ENCODE measurements around the gene PRKCE. TPM values are rescaled to one million over a fixed set of nuclear protein-coding genes. Genes with fewer than 3 reads are reported as not detected.

The PRKCE gene
- total RNA-seq, 1 donor from 2014 or later, result 23.1 TPM

DNA sequence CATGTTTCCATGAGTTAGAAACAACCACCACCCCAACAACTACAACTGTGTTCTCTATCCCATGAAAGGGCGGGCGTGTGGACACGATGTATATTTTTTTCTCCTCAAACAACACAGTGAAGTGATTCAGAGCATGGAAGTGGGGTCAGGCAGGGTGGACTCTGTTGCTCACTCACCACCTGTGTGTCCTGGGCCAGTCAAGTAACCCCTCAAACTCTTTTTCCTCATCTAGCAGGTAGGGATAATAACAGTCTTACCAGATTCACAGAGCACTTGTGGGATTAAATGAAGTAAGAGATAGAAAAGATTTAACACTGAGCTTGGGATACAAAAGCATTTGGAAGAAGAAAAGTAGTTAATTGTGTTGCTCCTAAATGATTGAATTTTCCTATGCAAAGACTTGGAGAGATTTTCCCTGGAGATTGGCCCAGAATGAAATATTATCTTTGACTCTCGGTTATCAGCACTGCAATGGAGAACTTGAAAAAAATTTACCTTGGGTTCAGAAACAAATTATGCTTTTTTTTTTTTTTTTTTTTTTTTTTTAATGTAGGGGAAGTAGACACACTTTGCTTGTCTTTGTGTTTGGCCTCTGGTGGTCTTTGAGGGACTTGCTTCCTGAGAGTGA lies 483.9 kb downstream of the PRKCE start:
- DNase-seq (ENCODE audit: low read depth, low spot score), result no peak

DNA sequence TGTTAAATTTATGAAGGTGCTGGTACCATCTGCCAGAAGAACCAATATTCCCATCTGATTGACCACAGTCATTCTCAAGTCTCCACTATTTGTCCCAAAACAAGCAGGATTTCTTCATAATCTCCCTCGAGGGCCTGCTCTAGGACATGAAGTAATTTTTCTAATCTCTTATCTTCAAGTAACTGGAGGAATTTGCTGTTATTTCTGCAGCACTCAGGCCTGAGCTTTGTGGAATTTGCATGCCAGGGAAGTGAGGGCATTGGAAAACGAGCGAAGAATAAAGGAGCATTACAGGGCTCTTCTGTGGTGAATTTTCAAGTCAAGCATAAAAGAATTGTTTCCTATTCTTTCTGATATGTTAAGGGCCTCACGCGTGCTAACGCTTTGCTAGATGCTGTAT lies 484.5 kb downstream of the PRKCE start:
- DNase-seq (ENCODE audit: low read depth, low spot score), result no peak

DNA sequence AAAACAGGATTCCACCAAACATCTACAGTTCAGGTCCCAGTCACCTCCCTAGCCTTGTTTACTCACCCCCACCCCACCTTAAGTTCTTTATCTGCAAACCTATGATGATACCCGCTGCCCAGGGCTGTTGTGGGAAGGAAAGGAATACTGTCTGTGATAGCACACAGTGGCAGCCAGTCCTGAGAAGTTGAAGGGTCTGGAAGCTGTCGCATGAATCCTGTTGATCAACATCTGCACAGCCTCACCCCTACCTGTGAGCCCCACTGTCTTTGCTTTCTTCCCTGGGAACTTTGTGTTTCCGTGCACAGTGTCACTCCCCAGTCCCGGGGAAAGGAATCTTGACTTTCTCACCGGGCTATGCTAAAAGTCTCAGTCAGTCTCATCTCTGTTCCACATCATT lies 485.0 kb downstream of the PRKCE start:
- no peak for DNase-seq (ENCODE audit: low read depth, low spot score)

DNA sequence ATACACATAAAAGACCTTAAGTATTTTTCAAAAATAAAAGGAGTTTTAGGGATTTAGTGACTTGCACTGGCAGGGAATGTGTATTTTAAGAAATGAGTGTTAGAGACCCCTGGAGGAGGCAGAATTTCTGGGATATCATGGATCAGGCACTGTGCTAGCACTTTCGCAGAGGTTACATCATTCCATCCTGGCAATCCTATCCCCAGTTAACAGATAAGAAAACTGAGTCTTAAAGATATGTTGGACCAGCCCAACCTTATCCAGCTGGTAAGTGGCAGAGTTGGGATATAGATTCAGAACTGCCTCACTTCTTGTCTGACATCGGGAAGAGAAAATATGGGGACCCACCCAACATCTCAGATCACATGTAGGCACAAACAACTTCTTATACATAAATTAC lies 485.5 kb downstream of the PRKCE start:
- DNase-seq (ENCODE audit: low read depth, low spot score), result no peak

DNA sequence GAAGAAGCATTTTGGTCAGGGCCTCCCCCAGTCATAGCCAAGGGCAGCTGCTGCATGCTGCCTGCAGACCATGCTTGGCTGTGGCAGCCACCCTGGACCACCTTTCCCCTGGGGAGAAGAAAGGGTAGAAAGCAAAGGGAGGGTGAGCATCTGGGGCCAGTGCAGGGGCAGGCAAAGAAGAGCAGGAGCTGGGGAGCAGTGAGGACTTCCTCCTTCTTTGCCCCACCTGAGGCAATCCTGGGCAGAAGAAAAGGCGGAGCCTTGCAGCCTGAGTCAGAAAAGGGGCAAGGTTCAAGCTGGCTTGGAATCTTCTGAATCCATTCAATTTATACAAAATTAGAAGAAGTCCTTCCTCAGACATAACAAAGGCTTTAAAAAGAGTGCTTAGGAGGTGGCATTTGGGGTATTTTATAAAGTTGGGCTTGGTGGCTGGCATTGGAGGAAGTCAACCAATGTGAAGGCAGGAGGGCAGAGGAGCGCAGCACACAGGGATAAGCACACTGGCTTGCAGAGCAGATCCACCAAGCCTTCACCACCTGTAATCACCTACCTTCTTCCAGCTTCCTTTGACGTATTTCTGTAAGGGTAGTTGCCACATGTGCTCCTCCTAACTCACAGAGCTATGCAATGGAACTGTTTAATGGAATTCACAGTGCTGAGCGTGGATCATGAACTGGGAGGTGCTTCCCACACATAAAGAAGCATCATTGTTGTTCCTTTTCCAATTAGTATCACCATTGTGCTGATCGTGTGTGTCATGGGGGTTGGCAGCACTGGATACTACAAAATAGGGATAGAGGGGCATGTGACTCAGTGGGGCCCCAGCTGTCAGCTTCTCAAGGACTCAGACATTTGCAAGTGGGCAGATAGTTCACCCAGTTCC lies 491.3 kb downstream of the PRKCE start:
- no peak for DNase-seq (ENCODE audit: low read depth, low spot score)

DNA sequence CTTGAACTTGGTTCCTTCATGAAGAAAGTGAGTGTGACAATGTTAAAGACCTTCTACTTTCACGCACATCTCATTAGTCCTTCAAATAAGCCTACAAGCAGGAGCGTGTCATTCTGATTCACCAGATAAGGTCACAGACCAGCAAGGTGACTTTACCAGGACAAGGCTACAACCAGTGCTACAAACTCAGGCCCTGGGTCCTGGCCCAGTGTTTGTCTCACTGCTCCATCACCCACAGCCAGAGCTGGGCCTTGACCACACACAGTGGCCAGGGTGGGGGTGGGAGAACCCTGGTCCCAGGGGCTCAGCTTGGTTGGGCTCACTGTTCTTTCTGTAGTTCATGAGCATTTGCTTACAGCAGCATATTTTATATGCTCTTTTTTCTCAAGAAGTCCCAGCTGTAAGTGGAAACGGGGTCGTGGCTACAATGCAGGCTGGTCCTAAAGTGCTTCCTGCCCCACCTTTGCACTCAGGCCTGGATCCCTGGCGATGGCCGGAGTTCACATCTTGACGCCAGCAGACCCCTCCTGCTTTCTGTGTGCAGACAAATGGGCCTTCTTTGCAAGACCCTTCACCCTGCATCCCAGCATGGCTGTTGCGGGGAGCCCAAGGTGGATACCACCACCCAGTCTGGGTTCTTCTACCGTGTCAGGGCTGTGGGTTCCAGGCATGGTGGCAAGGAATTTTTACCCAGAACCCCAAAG lies 492.1 kb downstream of the PRKCE start:
- no peak for DNase-seq (ENCODE audit: low read depth, low spot score)

DNA sequence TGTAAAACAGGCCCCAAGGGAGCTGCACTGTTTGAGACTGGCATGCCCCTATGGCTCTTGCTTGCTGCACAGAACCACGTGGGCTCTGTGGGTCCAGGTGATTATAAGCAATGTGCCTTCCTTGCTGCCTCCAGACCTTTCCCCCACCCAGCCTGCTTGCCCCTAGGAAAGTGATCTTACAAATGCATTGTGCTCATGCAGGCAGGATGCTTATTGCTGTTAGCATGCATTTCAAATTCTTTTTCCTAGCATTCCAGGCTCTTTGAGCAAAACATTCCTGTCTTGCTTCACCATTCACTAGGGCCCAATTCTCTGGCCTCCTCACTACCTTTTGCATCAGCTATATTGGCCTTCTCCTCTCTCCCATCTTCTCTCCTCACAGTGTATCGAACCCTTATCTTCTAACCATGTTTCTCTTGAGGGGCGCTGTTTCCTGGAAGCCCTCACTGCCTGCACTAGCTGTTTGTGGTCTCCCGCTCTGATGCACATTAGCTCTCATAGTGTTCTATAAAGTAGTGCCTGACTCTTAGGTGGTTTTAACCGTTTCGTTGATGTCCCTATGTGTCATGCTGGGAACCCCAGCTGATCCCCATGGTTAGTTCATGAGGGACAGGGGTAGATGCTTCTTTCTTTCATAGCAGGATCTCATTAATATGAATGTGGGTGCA lies 492.8 kb downstream of the PRKCE start:
- no peak for DNase-seq (ENCODE audit: low read depth, low spot score)

DNA sequence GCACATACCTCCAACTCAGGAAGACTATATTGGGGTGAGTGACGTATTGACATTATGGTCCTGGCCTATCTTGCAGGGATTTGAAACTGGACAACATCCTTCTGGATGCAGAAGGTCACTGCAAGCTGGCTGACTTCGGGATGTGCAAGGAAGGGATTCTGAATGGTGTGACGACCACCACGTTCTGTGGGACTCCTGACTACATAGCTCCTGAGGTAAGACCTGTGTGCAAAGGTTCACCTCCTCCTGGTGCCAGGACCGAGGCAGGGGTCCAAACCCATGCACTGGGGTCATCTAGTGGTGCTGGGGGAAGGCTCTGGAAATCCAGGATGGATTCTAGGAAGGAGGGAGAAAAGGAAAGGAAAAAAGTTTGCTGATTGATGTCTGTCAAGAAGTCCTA lies 493.5 kb downstream of the PRKCE start:
- no peak for DNase-seq (ENCODE audit: low read depth, low spot score)

DNA sequence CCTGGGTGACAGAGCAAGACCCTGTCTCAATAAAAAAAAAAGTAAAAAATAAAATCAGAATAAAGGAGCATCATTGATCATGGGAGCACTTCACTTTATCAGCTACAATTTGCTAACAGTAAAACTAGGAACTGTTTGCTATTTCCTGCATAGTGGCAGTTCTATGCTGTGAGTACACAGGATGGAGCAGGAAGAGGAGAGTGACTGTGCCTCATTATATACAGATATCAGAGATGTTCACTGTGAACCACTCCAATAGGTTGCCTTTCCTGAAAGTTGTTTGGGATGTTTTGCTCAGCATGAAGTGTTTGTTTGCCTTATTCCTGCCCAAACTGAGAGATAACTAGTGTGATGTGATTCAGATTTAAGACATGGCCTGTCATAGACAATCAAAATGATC lies 494.4 kb downstream of the PRKCE start:
- no peak for DNase-seq (ENCODE audit: low read depth, low spot score)

DNA sequence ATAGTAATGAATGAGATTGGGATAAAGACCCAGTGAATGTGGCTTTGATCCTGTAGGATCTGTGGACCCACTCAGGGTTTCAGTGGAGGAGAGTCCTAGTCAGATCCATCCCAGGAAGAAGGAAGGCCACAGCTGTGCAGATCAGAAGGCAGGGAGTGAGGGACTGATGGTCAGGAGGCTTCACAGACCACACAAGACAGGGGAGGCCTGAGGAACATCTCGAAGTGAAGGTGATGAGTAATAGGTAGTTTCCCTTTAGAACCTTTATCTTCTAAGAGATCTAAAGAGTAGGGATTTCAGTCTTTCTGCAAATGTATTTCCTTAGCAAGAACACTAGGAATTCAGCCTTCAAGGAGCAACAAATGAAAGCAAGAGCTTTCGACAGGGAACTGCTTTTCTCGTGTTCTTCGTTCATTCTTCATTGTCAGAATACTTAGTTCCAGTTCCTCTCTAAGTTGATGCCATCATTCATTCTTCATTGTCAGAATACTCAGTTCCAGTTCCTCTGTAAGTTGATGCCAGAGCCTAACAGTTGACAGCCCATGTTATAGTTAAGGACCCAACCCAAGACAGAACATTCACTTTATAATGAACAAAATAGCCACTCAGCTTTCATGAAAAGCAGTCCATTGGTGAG lies 495.5 kb downstream of the PRKCE start:
- no peak for DNase-seq (ENCODE audit: low read depth, low spot score)

DNA sequence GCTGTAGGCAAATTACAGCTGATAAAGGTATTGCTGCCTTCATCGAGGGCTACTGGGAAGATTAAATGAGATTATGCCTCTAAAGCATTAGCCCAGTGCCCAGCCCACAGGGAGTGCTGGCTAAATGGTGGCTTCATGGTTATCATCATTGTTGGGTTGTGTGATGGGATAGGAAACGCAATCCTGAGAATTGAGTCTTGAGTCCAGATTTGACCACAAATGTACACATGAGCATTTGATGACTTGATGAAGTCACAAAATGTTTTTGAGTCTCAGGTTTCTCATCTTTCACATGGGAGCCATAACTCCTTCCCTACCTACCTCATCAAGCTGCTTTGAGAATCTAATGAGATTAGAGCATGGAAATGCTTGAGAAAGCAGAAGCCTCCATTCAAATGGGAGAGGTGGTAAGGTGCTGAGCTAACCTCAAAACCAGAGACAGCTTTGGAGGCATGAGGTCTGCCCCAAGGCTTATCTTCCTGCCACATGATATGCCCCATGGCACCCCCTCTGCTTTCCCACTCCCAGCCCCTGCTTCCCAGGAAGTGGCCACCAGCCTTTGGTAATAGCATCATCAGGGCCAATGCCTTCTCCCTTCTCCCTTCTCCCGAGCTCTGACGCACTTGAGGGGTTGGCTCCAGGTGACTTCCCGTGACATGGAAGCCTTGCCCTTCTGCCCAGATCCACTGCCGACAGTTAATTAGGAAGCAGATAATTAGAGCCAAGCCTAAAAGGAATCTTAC lies 496.3 kb downstream of the PRKCE start:
- no peak for DNase-seq (ENCODE audit: low read depth, low spot score)

DNA sequence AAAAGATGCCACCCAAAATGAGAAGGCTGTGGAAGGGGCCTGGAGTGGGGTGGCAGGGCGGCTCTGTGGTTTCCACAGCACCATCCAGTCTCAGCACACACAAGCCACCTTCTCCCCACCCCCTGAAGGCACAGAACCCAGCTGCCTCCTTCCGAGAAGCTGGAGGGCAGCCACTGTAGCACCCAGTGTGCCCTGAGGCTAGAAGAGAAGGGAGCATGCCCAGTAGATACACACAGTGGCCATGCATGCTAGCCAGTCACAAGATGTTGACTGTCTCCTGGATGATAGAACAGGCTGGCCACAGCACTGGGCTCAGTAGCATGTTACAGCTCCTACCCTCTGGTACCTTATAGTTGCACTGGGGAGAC lies 496.9 kb downstream of the PRKCE start:
- no peak for DNase-seq (ENCODE audit: low read depth, low spot score)

DNA sequence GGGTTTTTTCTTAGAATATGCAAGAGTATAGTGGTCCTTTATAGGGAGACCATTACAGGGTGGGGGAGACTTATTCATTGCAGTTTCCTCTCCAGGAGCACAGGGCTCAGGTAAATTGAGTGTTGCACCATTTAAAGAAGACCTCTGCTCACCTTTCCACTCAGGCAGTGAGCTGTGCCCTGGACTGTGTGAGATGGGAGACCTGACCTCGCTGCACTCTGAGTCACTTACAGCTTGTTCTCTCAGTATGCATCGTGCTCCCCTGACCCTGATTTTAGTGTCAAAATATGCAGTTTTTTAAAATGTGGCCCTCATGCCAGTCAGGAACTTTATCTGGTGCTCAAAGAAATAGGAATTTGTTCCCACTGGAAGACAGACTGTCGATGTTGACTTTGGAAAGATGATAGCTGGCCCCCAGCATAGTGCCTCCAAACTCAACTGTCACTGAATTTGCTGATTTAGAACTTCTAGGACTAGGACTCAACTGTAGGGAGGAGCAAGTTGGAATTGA lies 499.0 kb downstream of the PRKCE start:
- no peak for DNase-seq (ENCODE audit: low read depth, low spot score)

DNA sequence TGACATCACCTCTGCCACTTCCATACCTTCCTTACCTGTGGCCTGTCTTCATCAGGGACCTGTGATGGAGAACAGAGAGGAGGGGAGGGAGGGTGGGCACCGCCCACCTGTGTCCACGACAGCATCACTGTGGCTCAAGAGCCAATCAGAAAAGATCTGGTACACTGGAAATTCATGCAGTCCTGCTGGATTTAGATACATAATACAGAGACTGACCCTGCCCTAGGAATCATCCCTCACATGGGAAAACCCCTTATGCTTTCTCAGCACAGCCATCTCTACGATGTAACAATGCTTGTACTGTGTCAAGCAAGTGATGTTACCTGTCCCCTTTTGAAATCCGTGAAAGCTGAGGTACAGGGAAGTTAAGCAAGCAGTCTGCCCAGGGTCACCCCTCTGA lies 500.1 kb downstream of the PRKCE start:
- no peak for DNase-seq (ENCODE audit: low read depth, low spot score)

DNA sequence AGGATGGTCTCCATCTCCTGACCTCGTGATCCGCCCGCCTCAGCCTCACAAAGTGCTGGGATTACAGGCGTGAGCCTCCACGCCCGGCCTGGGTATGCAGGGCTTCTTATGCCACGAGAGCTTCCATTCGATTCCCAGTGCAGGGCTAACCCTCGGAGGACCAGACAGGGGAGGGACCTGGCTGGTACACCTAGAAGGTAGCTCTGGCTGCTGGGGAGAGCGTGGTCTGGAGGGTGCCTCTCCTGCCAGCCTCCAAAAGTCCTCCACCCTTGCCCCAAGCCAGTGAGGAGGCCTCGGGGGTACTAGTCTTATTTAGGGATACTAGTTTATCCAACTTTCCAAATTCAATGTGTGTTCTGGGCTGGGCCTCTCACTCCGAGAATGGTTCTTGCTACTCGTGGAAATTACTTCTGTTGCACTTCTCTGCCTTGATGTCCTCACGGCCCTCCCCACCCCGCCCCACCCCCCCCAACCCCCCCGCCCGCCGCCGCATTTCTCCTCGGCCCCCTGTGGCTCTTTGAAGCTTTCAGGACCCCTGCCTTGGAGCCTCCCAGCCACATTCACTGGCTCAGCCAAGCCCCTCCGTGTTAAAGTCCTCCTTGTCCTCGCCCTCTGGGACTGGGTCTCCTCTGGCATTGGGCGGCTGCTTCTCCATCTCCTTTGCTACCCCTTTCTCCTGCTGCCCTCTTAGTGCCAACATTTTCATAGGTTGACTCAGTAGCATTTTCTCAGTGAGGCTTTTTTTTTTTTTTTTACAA lies 502.7 kb downstream of the PRKCE start:
- DNase-seq (ENCODE audit: low read depth, low spot score), result no peak

DNA sequence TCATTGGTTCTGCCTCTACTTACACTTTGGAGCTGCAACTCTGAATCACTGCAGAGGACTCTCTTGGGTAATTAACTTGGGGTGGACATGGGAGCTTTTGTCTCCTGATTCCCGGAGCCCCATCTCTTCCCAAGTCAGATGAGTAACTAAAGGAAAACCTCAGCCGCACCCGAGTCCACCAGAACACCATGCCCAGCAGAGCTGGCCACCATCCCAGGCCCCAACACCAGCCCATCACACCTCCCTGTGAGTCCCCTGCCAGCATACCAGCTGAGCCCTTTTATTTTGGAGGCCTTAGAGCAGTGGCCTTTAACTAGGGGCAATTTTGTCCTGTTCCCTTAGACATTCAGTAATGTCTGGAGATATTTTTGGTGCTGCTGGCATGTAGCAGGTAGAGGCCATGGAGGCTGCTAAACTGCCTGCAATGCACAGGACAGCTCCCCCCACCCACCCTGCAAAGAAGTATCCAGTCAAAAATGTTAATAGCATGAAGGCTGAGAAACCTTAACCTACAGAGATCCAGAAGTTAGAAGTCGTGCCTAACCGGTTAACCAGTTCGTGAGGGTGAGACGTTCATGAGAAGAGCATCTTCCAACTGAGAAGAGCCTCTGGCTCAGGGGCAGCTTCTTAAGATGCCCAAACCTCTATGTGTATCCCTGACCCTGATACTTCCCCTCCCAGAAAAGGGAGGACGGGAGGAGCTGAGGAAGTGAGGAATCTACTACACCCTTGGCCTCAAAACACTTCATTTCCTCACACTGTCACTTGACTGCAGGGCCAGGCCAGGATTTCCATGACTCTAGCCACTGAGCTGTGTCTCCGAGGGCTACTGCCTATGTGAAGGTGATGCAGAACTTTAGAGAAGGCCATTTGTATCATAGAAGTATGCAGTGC lies 505.8 kb downstream of the PRKCE start:
- no peak for DNase-seq (ENCODE audit: low read depth, low spot score)

DNA sequence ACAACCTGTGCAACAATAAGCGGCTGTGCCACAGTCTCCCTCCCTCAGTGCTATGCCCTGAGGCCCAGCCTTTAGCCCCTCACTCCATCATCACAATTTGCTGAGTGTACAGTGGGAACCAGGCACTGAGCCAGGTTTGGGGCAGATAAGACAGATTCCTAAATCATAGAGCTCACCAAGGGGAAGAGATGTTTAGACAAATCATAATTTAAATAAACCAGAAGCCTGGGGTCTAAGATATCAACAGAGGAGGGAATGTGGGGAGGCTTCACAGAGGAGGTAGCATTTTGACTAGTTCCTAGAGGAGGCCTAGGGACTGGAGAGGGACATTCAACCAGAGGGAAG lies 506.5 kb downstream of the PRKCE start:
- DNase-seq (ENCODE audit: low read depth, low spot score), result no peak

DNA sequence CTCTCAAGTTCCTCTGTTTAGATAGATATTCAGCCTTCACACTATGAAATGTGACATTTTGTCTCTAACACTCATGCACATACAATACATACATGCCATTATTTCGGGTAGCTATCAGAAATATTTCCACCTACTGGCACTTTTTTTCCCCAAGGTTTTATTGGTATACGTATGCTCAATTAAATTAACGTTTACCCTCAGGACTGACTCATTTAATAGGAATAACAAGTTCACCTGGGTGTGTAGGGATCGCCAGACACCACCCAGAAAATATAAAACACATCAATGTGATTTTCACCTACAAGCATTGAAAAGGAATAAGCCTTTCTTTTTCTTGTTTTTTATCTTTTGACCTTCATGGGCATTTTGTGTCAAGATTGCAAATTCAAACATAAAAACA lies 507.2 kb downstream of the PRKCE start:
- no peak for DNase-seq (ENCODE audit: low read depth, low spot score)

DNA sequence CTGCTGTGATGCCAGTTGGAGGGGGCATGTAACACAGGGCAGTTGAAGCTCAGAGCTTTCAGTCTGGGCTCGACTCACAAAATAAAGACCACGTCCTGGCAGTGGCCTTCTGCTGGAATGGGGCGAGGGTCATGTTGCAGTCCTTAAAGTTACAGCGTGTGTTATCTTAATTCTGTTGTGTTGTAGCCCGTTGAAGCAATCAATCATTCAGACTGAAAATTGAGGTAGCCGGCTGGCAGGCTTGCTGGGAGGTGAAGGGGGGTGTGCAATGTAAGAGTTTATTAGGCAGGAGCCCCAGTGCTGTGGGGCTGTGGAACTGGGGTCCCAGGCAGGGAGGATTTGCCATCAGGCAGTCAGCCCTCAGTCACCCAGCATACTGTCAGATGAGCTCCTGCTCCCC lies 508.9 kb downstream of the PRKCE start:
- DNase-seq (ENCODE audit: low read depth, low spot score), result no peak
